ENCODE data around the gene KCNS1.
A peak's percentile ranks its signal among the peaks of the same experiment; 100 is the strongest.

Gene KCNS1

GRCh38 chr20:45105317-45105716 lies 4.4 kb upstream of the KCNS1 start:
- DNase-seq, result no peak

GRCh38 chr20:45104786-45105185 lies 3.9 kb upstream of the KCNS1 start:
- DNase-seq, result no peak

- no peak for DNase-seq
These were observed 2.1 kb upstream of the KCNS1 start for GRCh38 chr20:45103072-45103471.

- no peak for DNase-seq
These were observed 465 bp upstream of the KCNS1 start for GRCh38 chr20:45101333-45101850.

- DNase-seq, result no peak
These were observed 2.7 kb downstream of the KCNS1 start for GRCh38 chr20:45098103-45098773.

- DNase-seq, result peak; percentile 42 to 47
These were observed 3.3 kb downstream of the KCNS1 start for GRCh38 chr20:45097485-45098102.

GRCh38 chr20:45096781-45097180 lies 4.1 kb downstream of the KCNS1 start:
- no peak for DNase-seq

GRCh38 chr20:45095805-45096238 lies 5.1 kb downstream of the KCNS1 start:
- DNase-seq, result peak; percentile 58 to 71

- DNase-seq, result no peak
These were observed 5.9 kb downstream of the KCNS1 start for GRCh38 chr20:45094864-45095574.

- DNase-seq, result no peak
These were observed 6.7 kb downstream of the KCNS1 start for GRCh38 chr20:45094201-45094600.

- DNase-seq, result no peak
These were observed 8.0 kb downstream of the KCNS1 start for GRCh38 chr20:45092898-45093297.

GRCh38 chr20:45091366-45091765 lies 9.6 kb downstream of the KCNS1 start:
- no peak for DNase-seq

GRCh38 chr20:45090481-45090880 lies 10.4 kb downstream of the KCNS1 start:
- no peak for DNase-seq

- no peak for DNase-seq
These were observed 12.7 kb downstream of the KCNS1 start for GRCh38 chr20:45088247-45088646.

GRCh38 chr20:45087814-45088213 lies 13.1 kb downstream of the KCNS1 start:
- DNase-seq, result no peak

GRCh38 chr20:45087097-45087790 lies 13.7 kb downstream of the KCNS1 start:
- no peak for DNase-seq

- DNase-seq, result no peak
These were observed 15.1 kb downstream of the KCNS1 start for GRCh38 chr20:45085867-45086266.

- no peak for DNase-seq
These were observed 15.6 kb downstream of the KCNS1 start for GRCh38 chr20:45085289-45085688.

GRCh38 chr20:45083127-45083526 lies 17.8 kb downstream of the KCNS1 start:
- DNase-seq, result no peak

- DNase-seq, result no peak
These were observed 18.5 kb downstream of the KCNS1 start for GRCh38 chr20:45082468-45082867.

GRCh38 chr20:45080867-45081624 lies 19.9 kb downstream of the KCNS1 start:
- no peak for DNase-seq

GRCh38 chr20:45077559-45077958 lies 23.4 kb downstream of the KCNS1 start:
- no peak for DNase-seq

Measured in CD4-positive, alpha-beta T cell treated with Interleukin-1 beta for 1 hour (primary cell).